HCT116 (cell line): ENCODE measurements around the gene NENF.

Experiments used
- CTCF ChIP-seq, 3 experiments: fragments of 200-600 bp in 1 of 3; sonication (generic) in 1 of 3; IDR thresholded peaks in 2 of 3; conservative IDR thresholded peaks in 1 of 3; 2 replicates each; pipeline ENCODE4 v1.5.1; 2012 to 2017; ENCODE audit warnings: low read depth in 2 of 3, low read length in 2 of 3, antibody characterized with exemption in 1 of 3, borderline replicate concordance in 1 of 3, control low read depth in 1 of 3, mild to moderate bottlenecking in 1 of 3, mixed read lengths in 1 of 3, mixed run types in 1 of 3, moderate library complexity in 1 of 3; ENCODE audit not compliant: insufficient read depth in 1 of 3
- EGR1 ChIP-seq: IDR thresholded peaks from 2 replicates; pipeline ENCODE4 v1.6.1; 2012; ENCODE audit warnings: low read depth
- EZH2phosphoT487 ChIP-seq: fragments of 200-600 bp; IDR thresholded peaks from 2 replicates; pipeline ENCODE4 v1.6.1; 2018; ENCODE audit warnings: antibody characterized with exemption, borderline replicate concordance
- JUND ChIP-seq: IDR thresholded peaks from 2 replicates; pipeline ENCODE4 v1.6.1; 2012
- POLR2A ChIP-seq: IDR thresholded peaks from 2 replicates; pipeline ENCODE4 v1.7.0; 2011; ENCODE audit warnings: borderline replicate concordance; ENCODE audit not compliant: insufficient read depth, insufficient read length; ENCODE audit errors: extremely low read depth
- RAD21 ChIP-seq: IDR thresholded peaks from 2 replicates; pipeline ENCODE4 v1.6.1; 2012; ENCODE audit warnings: low read depth, mild to moderate bottlenecking
- SP1 ChIP-seq: IDR thresholded peaks from 2 replicates; pipeline ENCODE4 v1.6.1; 2012; ENCODE audit warnings: low read depth

DNA sequence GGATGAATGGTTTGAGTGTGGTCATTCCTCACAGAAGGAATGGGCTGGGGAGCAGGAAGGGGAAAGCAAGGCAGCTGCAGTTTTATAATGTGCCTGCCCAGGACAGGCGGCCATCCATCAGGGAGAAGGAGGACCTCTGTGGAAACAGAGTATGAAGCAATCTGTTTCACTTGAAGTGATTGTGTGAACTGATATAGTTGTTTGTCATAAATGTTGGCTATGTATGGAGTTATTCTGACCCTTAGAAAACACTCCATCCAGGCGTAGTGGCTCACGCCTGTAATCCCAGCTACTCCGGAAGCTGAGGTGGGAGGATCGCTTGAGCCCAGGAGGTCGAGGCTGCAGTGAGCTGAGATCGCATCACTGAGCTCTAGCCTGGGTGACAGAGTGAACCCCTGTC lies 46.5 kb downstream of the NENF start:
- TF ChIP-seq POLR2A (no peak), EZH2phosphoT487 (no peak), SP1 (no peak), CTCF (IDR thresholded peaks at IDR 0.05 in 2 of 3, conservative IDR thresholded peaks at IDR 0.05 in 1 of 3; ENCODE audit: borderline replicate concordance in 1 of 3, insufficient read depth in 1 of 3, low read depth in 2 of 3, low read length in 2 of 3) (no peak), RAD21 (no peak), EGR1 (no peak), JUND (no peak)
